CD4-positive, alpha-beta T cell treated with Interferon gamma for 1 hour (primary cell): Measurements from ENCODE around the gene NAA10.

ENCODE experiments used
- DNase-seq: peaks from one replicate; pipeline ENCODE4 v3.0.0-alpha.2; 2020

The NAA10 gene

DNA sequence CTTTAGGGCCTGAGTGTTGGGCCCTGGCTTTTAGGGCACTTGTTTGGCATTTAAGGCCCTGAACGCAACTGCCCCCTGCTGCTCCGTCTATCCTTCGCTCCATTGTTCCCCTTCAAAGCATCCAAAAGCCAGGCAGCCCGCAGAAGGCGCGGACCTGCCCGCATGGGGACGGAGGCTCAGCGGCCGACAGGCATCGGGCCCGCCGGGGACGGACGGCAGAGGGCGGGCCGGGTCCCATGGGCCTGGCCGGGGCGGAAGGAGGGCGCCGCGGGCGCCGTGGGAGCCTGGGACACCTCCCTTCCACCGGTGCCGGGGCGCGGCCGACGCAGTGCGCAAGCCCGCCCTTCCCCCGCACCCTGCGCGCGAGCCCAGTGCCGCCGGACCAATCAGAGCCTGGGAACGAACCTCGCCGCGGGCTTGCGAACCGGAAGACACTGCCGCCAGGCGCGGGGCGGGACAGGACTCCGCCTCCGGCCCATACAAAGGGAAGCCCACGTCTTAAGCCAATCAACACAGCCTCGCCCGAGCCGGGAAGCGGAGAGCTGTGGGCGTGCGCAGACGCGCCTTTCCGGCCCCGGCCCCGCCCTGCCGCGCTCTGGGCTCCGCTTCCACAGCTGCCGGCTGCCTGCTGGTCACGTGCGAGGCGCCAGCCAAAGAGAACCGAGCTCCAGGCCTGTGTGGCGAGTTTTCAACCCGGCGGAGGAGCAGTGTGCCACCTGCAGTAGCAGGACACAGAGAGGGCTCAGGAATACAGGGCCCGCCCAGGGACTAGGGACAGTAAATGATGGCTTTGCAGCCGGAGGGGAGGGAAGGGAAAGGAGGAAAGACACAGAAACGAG lies 6.7 kb downstream of the NAA10 start:
- peak; percentile 98 for DNase-seq

DNA sequence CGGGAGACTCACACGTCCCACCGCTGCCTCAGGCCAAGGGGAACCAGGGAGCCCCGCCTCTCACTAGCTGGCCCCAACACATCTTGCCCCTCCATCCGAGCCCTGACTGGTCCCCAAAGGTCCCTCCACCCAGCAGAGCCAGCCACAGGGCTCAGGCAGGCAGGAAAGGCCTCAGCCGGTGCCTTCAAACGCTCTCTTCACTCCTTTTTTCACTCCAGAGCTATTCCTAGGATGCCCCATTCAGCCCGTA lies 7.2 kb downstream of the NAA10 start:
- no peak for DNase-seq

DNA sequence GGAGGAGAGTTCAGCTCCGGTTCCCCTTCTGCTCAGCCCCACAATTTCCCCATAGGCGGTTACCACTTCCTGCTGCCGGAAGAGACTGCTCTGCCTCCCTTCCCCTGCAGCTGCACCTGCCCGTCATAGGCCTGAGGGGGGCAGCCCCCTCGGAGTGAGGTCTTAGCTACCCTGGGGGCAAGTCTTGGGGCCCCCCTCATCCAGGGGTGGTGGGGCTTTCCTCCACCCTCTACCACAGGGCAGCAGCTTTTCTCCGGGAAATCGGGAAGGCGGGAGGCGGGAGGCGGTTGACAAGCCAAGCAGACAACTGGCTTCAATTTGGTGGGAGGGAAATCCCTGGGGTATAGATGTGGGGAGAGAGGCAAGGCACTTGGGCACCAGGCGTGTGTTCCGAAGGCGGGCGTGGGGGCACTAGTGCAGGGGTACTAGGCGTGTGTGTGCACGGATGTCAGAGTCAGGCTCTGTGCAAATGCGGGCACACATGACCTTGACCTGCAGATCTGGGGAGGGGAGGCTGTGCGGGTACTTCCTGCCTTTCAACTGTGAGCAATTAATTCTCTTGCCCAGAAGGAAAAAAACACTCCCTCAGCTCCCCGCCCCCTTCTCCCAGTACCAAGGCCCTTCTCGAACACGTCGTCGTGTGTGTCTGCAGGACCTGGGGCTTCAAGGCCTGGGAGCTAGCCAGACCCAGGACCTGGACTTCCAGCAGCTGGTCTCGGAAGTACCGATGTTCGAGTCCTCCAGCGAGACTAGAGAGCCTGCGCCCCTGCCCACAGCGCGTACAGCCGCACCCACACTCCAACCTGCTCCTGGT lies 7.8 kb downstream of the NAA10 start:
- peak; percentile 90 for DNase-seq

GRCh38 chrX:153926552-153926857 lies 8.3 kb downstream of the NAA10 start:
- no peak for DNase-seq

GRCh38 chrX:153925739-153926551 lies 8.9 kb downstream of the NAA10 start, which contains the start of gene ARHGAP4:
Gene ARHGAP4, minus strand, starts transcription at chrX:153926264. Its CDS starts 62 bp downstream, at chrX:153926202.
- peak; percentile 44 for DNase-seq

- no peak for DNase-seq
Observed at GRCh38 chrX:153925387-153925738, 9.5 kb downstream of the NAA10 start.

GRCh38 chrX:153924149-153924861 lies 10.5 kb downstream of the NAA10 start:
- DNase-seq = peak; percentile 61

GRCh38 chrX:153922932-153923857 lies 11.6 kb downstream of the NAA10 start:
- no peak for DNase-seq

GRCh38 chrX:153921511-153922446 lies 13.1 kb downstream of the NAA10 start:
- no peak for DNase-seq

- no peak for DNase-seq
Observed at GRCh38 chrX:153921070-153921469, 13.8 kb downstream of the NAA10 start.

GRCh38 chrX:153920546-153920945 lies 14.3 kb downstream of the NAA10 start:
- DNase-seq = no peak

DNA sequence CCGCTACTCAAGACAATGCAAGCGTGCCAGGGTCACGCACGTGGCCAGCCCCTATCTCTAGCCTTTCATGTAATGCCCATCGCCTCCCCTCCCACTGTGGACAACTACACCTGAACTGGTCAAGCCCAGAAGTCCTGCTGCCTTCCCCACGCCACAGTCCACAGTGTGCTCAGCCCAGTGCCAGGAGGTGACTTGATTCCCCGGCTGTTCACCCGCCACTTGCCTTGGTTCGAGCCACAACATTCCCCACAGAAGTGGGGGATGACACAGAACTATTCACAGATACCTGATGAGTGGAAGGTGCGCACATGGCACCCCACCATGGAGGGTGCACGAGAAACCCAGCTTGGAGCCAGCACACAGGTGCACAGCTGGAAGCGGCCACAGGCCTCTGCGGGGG lies 15.6 kb downstream of the NAA10 start:
- no peak for DNase-seq

DNA sequence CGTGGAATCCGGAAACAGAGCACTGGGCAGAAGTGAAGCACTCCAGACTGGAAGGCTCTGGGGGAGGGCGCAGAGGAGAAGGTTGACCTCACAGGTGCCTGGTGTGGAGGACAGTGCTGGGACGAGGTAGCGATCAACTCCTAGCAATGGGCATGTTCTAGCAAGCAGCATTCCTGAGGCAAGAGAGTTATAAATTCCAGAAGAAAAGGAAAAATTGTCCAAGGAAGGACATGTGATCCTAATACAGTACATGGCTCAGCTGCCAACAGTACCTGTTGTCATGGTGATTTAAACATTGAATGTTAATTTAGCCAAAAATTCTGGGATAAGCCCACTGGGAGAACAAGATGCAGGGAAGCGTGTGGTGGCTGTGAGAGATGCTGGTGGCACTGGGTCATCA lies 17.0 kb downstream of the NAA10 start:
- DNase-seq = no peak

DNA sequence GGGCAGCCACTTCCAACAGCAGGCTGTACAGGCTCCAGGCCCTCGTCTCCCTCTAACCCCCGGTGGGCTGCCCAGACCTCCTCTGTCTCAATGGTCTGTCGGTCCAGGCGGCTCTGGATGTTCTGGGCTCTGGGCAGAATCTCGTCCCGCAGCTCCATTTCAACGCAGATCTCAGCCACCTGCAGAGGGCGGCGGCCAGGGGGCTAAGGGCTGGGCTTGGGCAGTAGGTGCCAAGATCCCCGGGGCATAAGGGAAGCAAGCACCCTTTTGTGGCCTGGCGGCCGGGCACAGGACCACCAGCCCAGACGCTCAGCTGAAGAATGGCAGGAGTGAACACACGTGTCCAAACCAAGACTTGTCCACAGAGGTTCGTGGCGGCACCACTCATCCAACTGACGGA lies 21.1 kb downstream of the NAA10 start:
- no peak for DNase-seq

GRCh38 chrX:153913211-153913610 lies 21.6 kb downstream of the NAA10 start:
- no peak for DNase-seq

DNA sequence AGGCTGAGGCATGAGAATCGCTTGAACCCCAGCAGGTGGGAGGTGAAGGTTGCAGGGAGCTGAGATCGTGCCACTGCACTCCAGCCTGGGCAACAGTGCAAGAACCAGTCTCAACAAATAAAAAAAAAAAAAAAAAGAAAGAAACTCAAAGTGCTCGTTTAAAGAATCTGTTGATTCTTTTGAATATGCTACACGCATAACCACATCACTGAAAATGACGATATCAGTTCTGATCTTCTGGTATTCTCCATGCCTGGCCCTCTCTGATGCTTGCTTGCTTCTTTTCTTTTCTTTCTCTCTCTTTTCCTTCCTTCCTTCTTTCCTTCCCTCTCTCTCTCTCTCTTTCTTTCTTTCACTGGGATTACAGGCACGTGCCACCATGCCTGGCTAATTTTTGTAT lies 23.0 kb downstream of the NAA10 start:
- no peak for DNase-seq

DNA sequence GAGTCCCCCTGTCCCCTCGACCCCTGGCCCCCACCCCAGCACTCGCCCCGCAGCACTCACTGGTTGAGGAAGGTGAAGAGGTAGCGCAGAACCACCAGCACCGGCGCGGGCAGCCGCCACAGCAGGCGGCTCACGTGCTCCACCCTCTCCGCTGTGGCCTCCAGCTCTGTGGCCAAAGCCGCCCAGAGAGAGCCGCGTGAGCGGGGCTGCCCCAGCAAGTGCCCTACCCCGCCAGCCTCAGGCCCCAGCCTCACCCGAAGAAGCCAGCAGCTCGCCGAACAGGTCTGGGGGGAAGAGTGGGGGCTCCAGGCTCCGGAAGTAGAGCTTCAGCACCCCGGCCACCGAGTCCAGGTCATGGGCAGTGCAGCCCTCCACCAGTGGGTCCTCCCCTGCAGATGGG lies 24.4 kb downstream of the NAA10 start:
- no peak for DNase-seq

DNA sequence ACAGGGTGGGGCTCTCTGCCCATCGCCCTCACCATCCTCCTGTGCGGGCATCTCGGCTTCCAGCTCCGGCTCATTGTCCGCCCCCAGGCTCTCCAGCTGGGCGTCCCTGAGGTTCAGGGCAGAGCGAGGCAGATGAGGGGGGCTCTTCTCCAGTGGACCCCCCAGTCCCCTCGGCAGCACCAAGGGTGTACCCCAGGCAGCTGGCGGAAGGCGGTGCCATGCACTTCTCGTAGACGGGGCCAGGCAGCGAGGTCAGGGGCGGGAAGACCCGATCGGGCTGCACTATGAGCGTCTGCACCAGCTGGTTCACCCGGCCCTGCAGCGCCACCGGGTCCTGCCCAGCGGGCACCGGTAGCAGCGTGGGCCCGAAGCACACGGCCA lies 24.9 kb downstream of the NAA10 start:
- DNase-seq = no peak

- no peak for DNase-seq
Observed at GRCh38 chrX:153909024-153909979, 25.5 kb downstream of the NAA10 start.
